ENCODE measurements around the gene PID1.

- TF ChIP-seq CTCF (IDR thresholded peaks at IDR 0.05), result no peak
- no peak for TF ChIP-seq EZH2phosphoT487 (IDR thresholded peaks at IDR 0.05)
- TF ChIP-seq EZH2 (IDR thresholded peaks at IDR 0.05), result no peak
Observed at GRCh38 chr2:229296536-229296935, 25.4 kb upstream of the PID1 start.

Measured in neural progenitor cell (in vitro differentiated cells).